Thoracic aorta (tissue), 2 donors: Measurements from ENCODE around the gene CRISP3. TPM values are rescaled to one million over a fixed set of nuclear protein-coding genes. Genes with fewer than 3 reads are reported as not detected.

Experiments
- ATAC-seq: fragments of 150-250 bp; one replicate; pipeline ENCODE4 v1.8.0; 2017; ENCODE audit warnings: low read depth; ENCODE audit not compliant: insufficient number of reproducible peaks, low FRiP score
- DNase-seq: peaks from one replicate; pipeline ENCODE4 v3.0.0-alpha.2; 2020; ENCODE audit warnings: low spot score
- H3K27ac ChIP-seq, 2 donors: fragments of 200-600 bp; sonication (generic); 1 replicate in 1 of 2; 2 replicates in 1 of 2; pipeline ENCODE4 v1.5.1; 2016; ENCODE audit warnings: mild to moderate bottlenecking in 2 of 2, moderate library complexity in 2 of 2
- H3K27me3 ChIP-seq: fragments of 200-600 bp; sonication (generic); replicated peaks from 2 replicates; pipeline ENCODE4 v1.6.0; 2016; ENCODE audit warnings: mild to moderate bottlenecking; ENCODE audit not compliant: insufficient read depth
- H3K36me3 ChIP-seq: fragments of 200-600 bp; sonication (generic); one replicate; pipeline ENCODE4 v1.5.1; 2016
- H3K4me1 ChIP-seq, 2 donors: fragments of 200-600 bp; sonication (generic); 1 replicate in 1 of 2; 2 replicates in 1 of 2; pipeline versions ENCODE4 v1.5.1 to v1.6.0; 2016; ENCODE audit warnings: low read depth in 2 of 2, mild to moderate bottlenecking in 1 of 2; ENCODE audit not compliant: control insufficient read depth in 1 of 2
- H3K4me3 ChIP-seq: fragments of 200-600 bp; sonication (generic); 2 replicates; pipeline ENCODE4 v1.5.1; 2016; ENCODE audit warnings: mild to moderate bottlenecking
- H3K9me3 ChIP-seq: fragments of 200-600 bp; sonication (generic); 2 replicates; pipeline ENCODE4 v1.5.1; 2016
- total RNA-seq, 2 donors: library from RNA; depleted of rRNA; stranded (reverse); fragments of >200 nt; gene quantifications; one replicate each; pipeline versions ENCODE4 v1.1.0 to v1.2.3, GENCODE V29; 2016
- TF ChIP-seq, protein P1 (sequence below): fragments of 200-600 bp; sonication (generic); IDR thresholded peaks from one replicate; pipeline ENCODE4 v1.5.1; 2019; ENCODE audit warnings: antibody characterized with exemption

CRISP3 gene
- not detected for total RNA-seq

GRCh38 chr6:49744259-49744658 lies at the start of gene CRISP3:
TSS of gene CRISP3 (minus strand) at chr6:49744388. CDS start at chr6:49744367, 21 bp downstream.
- ATAC-seq (no peak), DNase-seq (no peak)
- TF ChIP-seq, protein P1, sequence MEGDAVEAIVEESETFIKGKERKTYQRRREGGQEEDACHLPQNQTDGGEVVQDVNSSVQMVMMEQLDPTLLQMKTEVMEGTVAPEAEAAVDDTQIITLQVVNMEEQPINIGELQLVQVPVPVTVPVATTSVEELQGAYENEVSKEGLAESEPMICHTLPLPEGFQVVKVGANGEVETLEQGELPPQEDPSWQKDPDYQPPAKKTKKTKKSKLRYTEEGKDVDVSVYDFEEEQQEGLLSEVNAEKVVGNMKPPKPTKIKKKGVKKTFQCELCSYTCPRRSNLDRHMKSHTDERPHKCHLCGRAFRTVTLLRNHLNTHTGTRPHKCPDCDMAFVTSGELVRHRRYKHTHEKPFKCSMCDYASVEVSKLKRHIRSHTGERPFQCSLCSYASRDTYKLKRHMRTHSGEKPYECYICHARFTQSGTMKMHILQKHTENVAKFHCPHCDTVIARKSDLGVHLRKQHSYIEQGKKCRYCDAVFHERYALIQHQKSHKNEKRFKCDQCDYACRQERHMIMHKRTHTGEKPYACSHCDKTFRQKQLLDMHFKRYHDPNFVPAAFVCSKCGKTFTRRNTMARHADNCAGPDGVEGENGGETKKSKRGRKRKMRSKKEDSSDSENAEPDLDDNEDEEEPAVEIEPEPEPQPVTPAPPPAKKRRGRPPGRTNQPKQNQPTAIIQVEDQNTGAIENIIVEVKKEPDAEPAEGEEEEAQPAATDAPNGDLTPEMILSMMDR = no peak
- no peak within 1 kb of the TSS for H3K4me3 ChIP-seq
- no peak within 1 kb of the TSS for H3K27ac ChIP-seq
- H3K4me1 ChIP-seq = no peaks in the 10 kb centered on the region
- H3K36me3 ChIP-seq = no peaks in the 10 kb centered on the region
- H3K9me3 ChIP-seq = no peaks in the 10 kb centered on the region
- H3K27me3 ChIP-seq = no peaks in the 10 kb centered on the region

GRCh38 chr6:49790341-49790740 lies 46.2 kb upstream of the CRISP3 start:
- H3K36me3 ChIP-seq = no peaks in the 10 kb centered on the region
- no peaks in the 10 kb centered on the region for H3K27me3 ChIP-seq
- H3K4me1 ChIP-seq = no peaks in the 10 kb centered on the region
- ATAC-seq (no peak), DNase-seq (no peak)
- no peak overlapping the region for H3K27ac ChIP-seq
- H3K4me3 ChIP-seq = no peak overlapping the region
- H3K9me3 ChIP-seq = no peaks in the 10 kb centered on the region
- TF ChIP-seq, protein P1 = no peak

- ATAC-seq (no peak), DNase-seq (no peak)
- Histone ChIP-seq H3K4me3 (no peak within 1 kb of the TSS), H3K36me3 (no peaks in the 10 kb centered on the region), H3K9me3 (no peaks in the 10 kb centered on the region), H3K4me1 (no peaks in the 10 kb centered on the region), H3K27me3 (no peaks in the 10 kb centered on the region), H3K27ac (no peak within 1 kb of the TSS)
- TF ChIP-seq, protein P1 = no peak
Measured at GRCh38 chr6:49787176-49787575, 43.0 kb upstream of the CRISP3 start, which contains the start of gene PGK2. TSS of gene PGK2 (minus strand) at chr6:49787285. CDS start at chr6:49787187, 98 bp downstream.

- H3K36me3 ChIP-seq = no peaks in the 10 kb centered on the region
- TF ChIP-seq, protein P1 = no peak
- no peak overlapping the region for H3K4me3 ChIP-seq
- H3K4me1 ChIP-seq = no peaks in the 10 kb centered on the region
- no peaks in the 10 kb centered on the region for H3K9me3 ChIP-seq
- no peak for ATAC-seq
- H3K27ac ChIP-seq = no peak overlapping the region
- no peak for DNase-seq
- H3K27me3 ChIP-seq = no peaks in the 10 kb centered on the region
Measured at GRCh38 chr6:49784272-49784671, 40.1 kb upstream of the CRISP3 start.

GRCh38 chr6:49782725-49783124 lies 38.5 kb upstream of the CRISP3 start:
- TF ChIP-seq, protein P1 = no peak
- no peaks in the 10 kb centered on the region for H3K27me3 ChIP-seq
- no peak for ATAC-seq

More at GRCh38 chr6:49782725-49783124, 38.5 kb upstream of the CRISP3 start:
- Histone ChIP-seq H3K4me1 (no peaks in the 10 kb centered on the region), H3K36me3 (no peaks in the 10 kb centered on the region), H3K9me3 (no peaks in the 10 kb centered on the region), H3K27ac (no peak overlapping the region), H3K4me3 (no peak overlapping the region)
- DNase-seq = no peak
